A673 (cell line): ENCODE results near the gene C12orf57.

Experiments used
- CTCF ChIP-seq: fragments of 300-800, 200-600 bp; sonication (generic); conservative IDR thresholded peaks from 2 replicates; pipeline ENCODE4 v1.5.1; 2017; ENCODE audit warnings: low read depth, mild to moderate bottlenecking, antibody characterized with exemption, low read length, moderate library complexity, mixed read lengths
- EZH2 ChIP-seq: fragments of 200-600 bp; sonication (generic); IDR thresholded peaks from 2 replicates; pipeline ENCODE4 v1.6.1; 2017; ENCODE audit warnings: borderline replicate concordance, low read depth, mild to moderate bottlenecking, mixed read lengths, antibody characterized with exemption, low read length; ENCODE audit not compliant: poor library complexity, severe bottlenecking

- no peak for TF ChIP-seq CTCF
- TF ChIP-seq EZH2: no peak
These were observed 26.2 kb upstream of the C12orf57 start for GRCh38 chr12:6917491-6918231.
